GM21786 (cell line): Measurements from ENCODE around the gene GPX1.

Experiments used
- ATAC-seq: cut with Tn5 transposase; IDR thresholded peaks from one replicate; pipeline ENCODE4 v1.9.1; 2021; ENCODE audit not compliant: unreplicated experiment

Gene GPX1

GRCh38 chr3:49313896-49314688, 44.1 kb downstream of the GPX1 start:
- no peak for ATAC-seq

- ATAC-seq: no peak
These were observed 46.9 kb downstream of the GPX1 start for GRCh38 chr3:49311283-49311682.

GRCh38 chr3:49310677-49311076, 47.5 kb downstream of the GPX1 start:
- ATAC-seq: no peak
